Measurements from ENCODE around the gene RAP1GDS1.

DNA sequence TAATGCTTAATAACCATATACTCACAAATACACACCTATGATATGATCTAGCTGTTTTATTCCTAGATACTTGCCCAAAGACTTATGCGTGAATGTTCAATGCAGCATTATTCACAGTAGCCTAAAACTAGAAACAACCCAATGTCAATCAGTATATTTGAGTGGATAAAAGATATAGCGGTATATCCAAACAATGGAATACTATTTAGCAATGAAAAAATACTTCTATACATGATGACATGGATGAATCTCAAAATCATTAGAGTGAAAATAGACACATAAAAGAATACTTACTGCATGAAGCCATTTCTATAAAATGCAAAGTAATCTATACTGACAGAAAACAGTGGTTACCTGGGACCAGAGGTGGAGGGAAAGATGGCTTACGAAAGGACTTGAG, 108.1 kb downstream of the RAP1GDS1 start:
- TF ChIP-seq POLR2AphosphoS5 (IDR thresholded peaks at IDR 0.05; ENCODE audit: low read depth, low read length) (no peak), POLR2A (IDR thresholded peaks at IDR 0.05; ENCODE audit: low read depth, low read length) (no peak), TAF1 (IDR thresholded peaks at IDR 0.05; ENCODE audit: borderline replicate concordance, low read depth, low read length) (no peak)

Measured in GM12892 (cell line).